KBM-7 (cell line): ENCODE measurements around the gene CACNA1H.
"Not testable (repeated sequence)": the region's sequence is repeated elsewhere in the genome, so short reads cannot be mapped to it uniquely, and the experiment has no call there.

Experiments used
- DNase-seq: peaks from one replicate; pipeline ENCODE4 v3.0.0-alpha.2; 2015
- in situ Hi-C: fragments of 300-500 bp; cut with MboI; formaldehyde crosslinking; loops from 2 replicates; pipeline ENCODE4 v1.14.3; 2020; ENCODE audit warnings: low sequenced_read_pairs, low pct_unique_long_range_greater_than_20kb, mixed read lengths

The CACNA1H gene

GRCh38 chr16:1217526-1217925, 64.6 kb downstream of the CACNA1H start:
- in situ Hi-C loops: no loop called here
- no peak for DNase-seq

GRCh38 chr16:1218061-1218929, 65.4 kb downstream of the CACNA1H start:
- in situ Hi-C loops: no loop called here
- no peak for DNase-seq

- DNase-seq: no peak
- in situ Hi-C loops: no loop called here
Observed at GRCh38 chr16:1218930-1219611, 66.2 kb downstream of the CACNA1H start.

GRCh38 chr16:1220098-1220728, 67.3 kb downstream of the CACNA1H start:
- in situ Hi-C loops: no loop called here
- DNase-seq: no peak

GRCh38 chr16:1220841-1221627, 68.1 kb downstream of the CACNA1H start:
- in situ Hi-C loops: no loop called here
- DNase-seq: no peak

GRCh38 chr16:1221628-1222552, 69.0 kb downstream of the CACNA1H start:
- in situ Hi-C loops: no loop called here
- no peak for DNase-seq

GRCh38 chr16:1222553-1223354, 69.8 kb downstream of the CACNA1H start:
- in situ Hi-C loops: no loop called here
- no peak for DNase-seq

- no peak for DNase-seq
- in situ Hi-C loops: no loop called here
Observed at GRCh38 chr16:1223355-1224214, 70.7 kb downstream of the CACNA1H start.

- in situ Hi-C loops: no loop called here
- DNase-seq: no peak
Observed at GRCh38 chr16:1224558-1224957, 71.7 kb downstream of the CACNA1H start.

GRCh38 chr16:1225051-1225451, 72.1 kb downstream of the CACNA1H start, which contains the start of gene TPSG1:
Gene TPSG1, minus strand, starts transcription at chr16:1225268. Its CDS starts 16 bp downstream, at chr16:1225252.
- in situ Hi-C loops: no loop called here
- DNase-seq: no peak

- in situ Hi-C loops: not testable (repeated sequence)
Observed at GRCh38 chr16:1225728-1226311, 72.9 kb downstream of the CACNA1H start.

GRCh38 chr16:1226692-1227091, 73.8 kb downstream of the CACNA1H start:
- in situ Hi-C loops, DNase-seq: not testable (repeated sequence)

More at GRCh38 chr16:1225728-1226311, 72.9 kb downstream of the CACNA1H start:
- peak; percentile 48 for DNase-seq

- DNase-seq, in situ Hi-C loops: not testable (repeated sequence)
Observed at GRCh38 chr16:1228227-1228626, 75.3 kb downstream of the CACNA1H start.

GRCh38 chr16:1229476-1229875, 76.6 kb downstream of the CACNA1H start:
- in situ Hi-C loops: not testable (repeated sequence)

GRCh38 chr16:1230084-1230470, 77.2 kb downstream of the CACNA1H start, which contains the start of gene TPSB2:
Gene TPSB2, minus strand, starts transcription at chr16:1230184. Its CDS starts 233 bp downstream, at chr16:1229951.
- in situ Hi-C loops: not testable (repeated sequence)

More at GRCh38 chr16:1229476-1229875, 76.6 kb downstream of the CACNA1H start:
- DNase-seq: not testable (repeated sequence)

More at GRCh38 chr16:1230084-1230470, 77.2 kb downstream of the CACNA1H start, which contains the start of gene TPSB2:
- DNase-seq: not testable (repeated sequence)
